MM.1S (cell line): Measurements from ENCODE around the gene ZNF438.

Experiments used
- DNase-seq: peaks from one replicate; pipeline ENCODE4 v3.0.0-alpha.2; 2015
- H2AFZ ChIP-seq: fragments of 300-600 bp; sonication (generic); 2 replicates; pipeline ENCODE4 v1.6.0; 2016; ENCODE audit warnings: antibody characterized with exemption, low read length
- H3F3A ChIP-seq: fragments of 300-600 bp; sonication (generic); 2 replicates; pipeline ENCODE4 v1.6.1; 2016; ENCODE audit warnings: mild to moderate bottlenecking, antibody characterized with exemption, low read length, moderate library complexity, mixed read lengths; ENCODE audit not compliant: insufficient read depth
- H3K27ac ChIP-seq: fragments of 300-600 bp; sonication (generic); 2 replicates; pipeline ENCODE4 v1.5.1; 2016; ENCODE audit warnings: mild to moderate bottlenecking, low read length
- H3K27me3 ChIP-seq: fragments of 300-600 bp; sonication (generic); replicated peaks from 2 replicates; pipeline ENCODE4 v1.6.0; 2016; ENCODE audit warnings: low read length; ENCODE audit not compliant: insufficient read depth
- H3K36me3 ChIP-seq: fragments of 300-600 bp; sonication (generic); replicated peaks from 2 replicates; pipeline ENCODE4 v1.6.1; 2016; ENCODE audit warnings: mild to moderate bottlenecking, low read length, mixed read lengths; ENCODE audit not compliant: insufficient read depth
- H3K4me1 ChIP-seq: fragments of 300-600 bp; sonication (generic); 2 replicates; pipeline ENCODE4 v1.6.1; 2016; ENCODE audit warnings: low read length, mixed read lengths
- H3K4me2 ChIP-seq: fragments of 300-600 bp; sonication (generic); 2 replicates; pipeline ENCODE4 v1.6.0; 2016; ENCODE audit warnings: low read depth, low read length
- H3K4me3 ChIP-seq: fragments of 300-600 bp; sonication (generic); 2 replicates; pipeline ENCODE4 v1.5.1; 2016; ENCODE audit warnings: low read length, mixed read lengths
- H3K79me2 ChIP-seq: fragments of 300-600 bp; sonication (generic); 2 replicates; pipeline ENCODE4 v1.6.1; 2016; ENCODE audit warnings: mixed run types, low read length, mixed read lengths
- H3K9ac ChIP-seq: fragments of 300-600 bp; sonication (generic); 2 replicates; pipeline ENCODE4 v1.6.1; 2016; ENCODE audit warnings: low read length, mixed read lengths
- H3K9me2 ChIP-seq: fragments of 300-600 bp; sonication (generic); replicated peaks from 2 replicates; pipeline ENCODE4 v1.6.1; 2016; ENCODE audit warnings: mild to moderate bottlenecking, low read length, mixed read lengths; ENCODE audit not compliant: insufficient read depth
- H3K9me3 ChIP-seq: fragments of 300-600 bp; sonication (generic); replicated peaks from 2 replicates; pipeline ENCODE4 v1.6.1; 2016; ENCODE audit warnings: mild to moderate bottlenecking, low read length, mixed read lengths; ENCODE audit not compliant: insufficient read depth
- H4K20me1 ChIP-seq: fragments of 300-600 bp; sonication (generic); 2 replicates; pipeline ENCODE4 v1.6.1; 2016; ENCODE audit warnings: mild to moderate bottlenecking, low read length, moderate library complexity, mixed read lengths; ENCODE audit not compliant: insufficient read depth
- EZH2 ChIP-seq: fragments of 300-600 bp; sonication (generic); optimal IDR thresholded peaks from 2 replicates; pipeline ENCODE3; 2017; ENCODE audit warnings: low read depth, mild to moderate bottlenecking, antibody characterized with exemption, low read length, mixed read lengths
- EZH2phosphoT487 ChIP-seq: fragments of 300-600 bp; sonication (generic); IDR thresholded peaks from 2 replicates; pipeline ENCODE4 v1.6.1; 2018; ENCODE audit warnings: antibody characterized with exemption, low read length
- TF ChIP-seq, protein P1 (sequence below): fragments of 300-600 bp; sonication (generic); IDR thresholded peaks from 2 replicates; pipeline ENCODE4 v1.5.1; 2016; ENCODE audit warnings: antibody characterized with exemption, low read length, mixed read lengths

Gene ZNF438

DNA sequence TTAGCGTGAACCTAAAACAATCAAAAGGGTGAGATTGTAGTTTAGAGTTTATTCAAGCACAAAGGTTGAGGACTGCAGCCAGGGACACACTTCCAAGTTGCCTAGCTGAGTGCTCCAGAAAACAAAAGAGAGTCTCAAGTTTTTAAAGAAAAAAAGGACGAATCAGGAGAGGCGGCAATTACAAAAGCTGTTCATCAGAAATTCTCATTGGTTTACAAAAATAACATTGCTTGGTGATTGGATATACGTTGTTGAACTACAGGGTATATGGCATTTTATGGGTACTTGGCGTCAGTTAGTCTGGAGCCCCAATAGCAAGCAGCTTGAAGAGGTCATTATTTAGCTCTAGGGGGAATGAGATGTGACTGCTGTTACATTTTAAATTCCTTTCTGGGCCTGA is 11.5 kb downstream of the ZNF438 start:
- H3K9me2 ChIP-seq: no peaks in the 10 kb centered on the region
- H3K9me3 ChIP-seq: no peaks in the 10 kb centered on the region
- H3F3A ChIP-seq: no peaks in the 10 kb centered on the region
- no peak overlapping the region for H3K27ac ChIP-seq
- no peak overlapping the region for H3K4me3 ChIP-seq
- no peak for DNase-seq
- H3K4me2 ChIP-seq: no peak overlapping the region
- H3K9ac ChIP-seq: no peak overlapping the region
- no peaks in the 10 kb centered on the region for H3K27me3 ChIP-seq
- no peaks in the 10 kb centered on the region for H4K20me1 ChIP-seq
- TF ChIP-seq, protein P1, sequence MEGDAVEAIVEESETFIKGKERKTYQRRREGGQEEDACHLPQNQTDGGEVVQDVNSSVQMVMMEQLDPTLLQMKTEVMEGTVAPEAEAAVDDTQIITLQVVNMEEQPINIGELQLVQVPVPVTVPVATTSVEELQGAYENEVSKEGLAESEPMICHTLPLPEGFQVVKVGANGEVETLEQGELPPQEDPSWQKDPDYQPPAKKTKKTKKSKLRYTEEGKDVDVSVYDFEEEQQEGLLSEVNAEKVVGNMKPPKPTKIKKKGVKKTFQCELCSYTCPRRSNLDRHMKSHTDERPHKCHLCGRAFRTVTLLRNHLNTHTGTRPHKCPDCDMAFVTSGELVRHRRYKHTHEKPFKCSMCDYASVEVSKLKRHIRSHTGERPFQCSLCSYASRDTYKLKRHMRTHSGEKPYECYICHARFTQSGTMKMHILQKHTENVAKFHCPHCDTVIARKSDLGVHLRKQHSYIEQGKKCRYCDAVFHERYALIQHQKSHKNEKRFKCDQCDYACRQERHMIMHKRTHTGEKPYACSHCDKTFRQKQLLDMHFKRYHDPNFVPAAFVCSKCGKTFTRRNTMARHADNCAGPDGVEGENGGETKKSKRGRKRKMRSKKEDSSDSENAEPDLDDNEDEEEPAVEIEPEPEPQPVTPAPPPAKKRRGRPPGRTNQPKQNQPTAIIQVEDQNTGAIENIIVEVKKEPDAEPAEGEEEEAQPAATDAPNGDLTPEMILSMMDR: no peak
- peaks cover 7% of the 10 kb centered on the region for H3K4me1 ChIP-seq
- no peaks in the 10 kb centered on the region for H3K36me3 ChIP-seq
- no peak overlapping the region for H2AFZ ChIP-seq
- H3K79me2 ChIP-seq: 0 out of 2 replicates have a peak, but pooled peaks cover 3% of the 10 kb centered on the region

DNA sequence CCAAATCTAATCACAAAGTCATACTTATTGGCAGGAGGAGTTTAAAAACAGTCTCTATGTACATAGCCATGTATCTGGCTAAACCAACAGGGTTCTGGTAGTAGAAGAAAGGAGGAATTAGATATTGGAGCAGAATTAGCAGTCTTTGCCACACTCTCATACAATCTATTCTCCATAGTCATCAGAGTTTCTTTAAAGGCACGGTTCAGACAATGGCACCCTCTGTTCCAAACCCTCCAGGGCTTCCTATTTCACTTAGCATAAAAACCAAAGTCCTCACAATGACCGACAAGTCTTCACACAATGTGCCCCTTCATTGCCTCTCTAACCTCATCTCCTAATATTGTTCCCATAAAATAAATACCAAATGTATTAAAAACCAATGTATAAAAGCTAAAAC is 12.7 kb downstream of the ZNF438 start:
- Histone ChIP-seq H3K27ac (no peak overlapping the region), H3K9ac (no peak overlapping the region), H3K4me3 (no peak overlapping the region), H3K79me2 (0 out of 2 replicates have a peak, but pooled peaks cover 3% of the 10 kb centered on the region), H3K9me2 (no peaks in the 10 kb centered on the region), H3K9me3 (no peaks in the 10 kb centered on the region), H3F3A (no peaks in the 10 kb centered on the region), H3K36me3 (no peaks in the 10 kb centered on the region), H3K4me2 (no peak overlapping the region), H3K4me1 (peaks cover 7% of the 10 kb centered on the region), H2AFZ (no peak overlapping the region), H4K20me1 (no peaks in the 10 kb centered on the region), H3K27me3 (no peaks in the 10 kb centered on the region)
- TF ChIP-seq, protein P1: no peak
- TF ChIP-seq EZH2phosphoT487: no peak
- TF ChIP-seq EZH2: no peak
- no peak for DNase-seq

DNA sequence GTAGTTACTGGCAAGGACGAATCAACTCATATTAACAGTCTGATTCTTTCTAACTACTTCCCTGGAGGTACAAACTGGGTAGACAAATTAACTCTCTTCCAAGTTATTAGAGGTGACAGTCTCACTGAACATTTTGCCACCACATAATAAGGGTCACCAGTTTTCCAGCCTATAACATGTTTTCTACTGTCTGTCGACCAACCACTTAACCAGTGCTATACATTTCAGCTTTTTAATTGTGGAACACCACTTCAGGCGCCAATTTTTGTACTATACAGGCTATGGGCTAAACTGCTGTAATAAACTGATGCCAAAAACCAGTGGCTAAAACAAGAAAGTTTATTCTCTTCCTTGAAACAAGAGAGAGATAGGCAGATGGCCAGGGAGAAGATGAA is 13.3 kb downstream of the ZNF438 start:
- Histone ChIP-seq H3K9me3 (no peaks in the 10 kb centered on the region), H3K9me2 (no peaks in the 10 kb centered on the region), H2AFZ (no peak overlapping the region), H3K36me3 (no peaks in the 10 kb centered on the region), H3K4me1 (peaks cover 7% of the 10 kb centered on the region), H4K20me1 (no peaks in the 10 kb centered on the region), H3K9ac (no peak overlapping the region), H3K27me3 (no peaks in the 10 kb centered on the region), H3K4me2 (no peak overlapping the region), H3K79me2 (0 out of 2 replicates have a peak, but pooled peaks cover 3% of the 10 kb centered on the region), H3F3A (no peaks in the 10 kb centered on the region), H3K4me3 (no peak overlapping the region), H3K27ac (no peak overlapping the region)
- DNase-seq: no peak
- TF ChIP-seq EZH2phosphoT487 (no peak), EZH2 (no peak)
- TF ChIP-seq, protein P1: no peak
